ENCODE measurements around the gene TARS2.

Gene TARS2

DNA sequence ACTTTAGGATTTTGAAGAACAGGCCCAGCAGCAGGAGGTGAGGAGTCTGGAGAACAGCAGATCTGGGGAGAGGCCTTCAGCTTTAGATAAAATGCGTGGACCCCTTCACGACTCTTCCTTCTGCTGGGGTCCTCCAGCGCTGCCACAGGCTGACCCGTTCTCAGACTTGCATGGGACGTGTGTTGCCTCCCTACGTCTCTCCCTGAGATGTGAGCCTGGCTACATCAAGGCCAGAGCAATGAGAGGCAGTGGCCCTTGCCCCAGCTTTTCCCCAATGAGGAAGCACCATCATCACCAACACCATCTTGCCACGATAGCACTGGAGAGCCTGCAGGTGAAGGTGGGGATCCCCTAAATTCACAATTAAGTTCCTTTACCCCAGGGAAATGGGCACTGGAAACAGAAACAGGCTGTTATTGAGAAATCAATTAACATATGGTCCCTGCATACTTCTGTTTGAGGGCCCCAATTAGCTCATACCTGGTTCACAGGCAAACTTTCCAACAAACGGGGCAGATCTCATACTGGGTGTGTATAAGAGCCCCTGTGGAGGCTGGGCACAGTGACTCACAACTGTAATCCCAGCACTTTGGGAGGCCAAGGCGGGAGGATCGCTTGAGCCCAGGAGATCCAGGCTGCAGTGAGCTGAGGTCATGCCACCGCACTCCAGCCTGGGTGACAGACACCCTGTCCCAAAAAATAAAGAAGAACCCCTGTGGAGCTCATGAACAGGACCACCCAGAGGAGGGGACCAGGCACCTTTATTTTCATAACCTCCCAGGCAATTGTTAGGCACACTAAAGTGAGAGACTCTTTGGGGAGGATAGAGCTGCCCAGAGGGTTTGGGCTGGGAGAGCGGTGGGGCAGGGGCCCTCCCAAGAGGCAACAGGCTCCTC lies 49.9 kb downstream of the TARS2 start:
- DNase-seq (ENCODE audit: low read depth), result peak; percentile 29

DNA sequence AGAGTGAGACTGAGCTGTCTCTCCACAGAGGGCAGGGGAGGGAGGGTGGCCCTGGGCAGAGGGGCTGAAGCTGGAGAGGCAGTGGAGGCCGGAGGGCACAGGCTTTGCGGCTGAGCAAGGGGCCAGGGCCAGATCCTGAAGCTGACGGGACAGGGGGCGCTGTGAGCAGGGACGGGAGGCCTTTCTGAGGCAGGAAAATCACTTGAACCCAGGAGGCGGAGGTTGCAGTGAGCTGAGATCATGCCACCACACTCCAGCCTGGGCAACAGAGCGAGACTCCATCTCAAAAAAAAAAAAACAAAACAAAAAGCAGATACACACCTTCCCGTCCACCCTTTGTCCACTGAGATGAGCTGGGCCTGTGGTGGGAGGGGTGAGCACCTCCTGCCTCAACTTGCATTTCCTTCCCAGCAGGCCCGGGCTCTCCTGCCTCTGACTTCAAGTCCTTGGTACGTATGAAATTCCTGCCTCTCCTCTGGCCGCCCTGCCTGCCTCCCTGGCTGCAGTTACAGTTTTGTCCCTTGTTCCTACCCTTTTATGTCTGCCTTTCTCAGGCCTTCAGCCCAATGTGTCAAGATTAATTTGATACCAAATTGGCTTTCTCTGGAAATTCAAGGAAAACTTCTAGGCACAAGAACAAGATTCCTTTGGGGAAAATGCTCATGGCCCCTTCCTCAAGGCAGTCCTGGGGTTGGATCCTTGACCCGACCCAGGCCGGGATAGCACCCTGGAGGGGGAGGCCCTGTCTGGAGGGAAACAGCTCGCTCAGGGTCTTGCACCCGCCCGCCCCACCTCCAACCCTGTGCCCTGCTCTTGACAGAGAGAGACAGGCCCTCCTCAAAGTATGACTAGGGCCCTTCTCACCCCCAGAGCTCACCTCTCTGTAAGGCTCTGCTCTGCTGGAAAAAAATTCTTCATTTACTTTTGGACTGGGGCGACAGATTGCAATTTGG lies 50.8 kb downstream of the TARS2 start:
- peak; percentile 91 for DNase-seq (ENCODE audit: low read depth)

DNA sequence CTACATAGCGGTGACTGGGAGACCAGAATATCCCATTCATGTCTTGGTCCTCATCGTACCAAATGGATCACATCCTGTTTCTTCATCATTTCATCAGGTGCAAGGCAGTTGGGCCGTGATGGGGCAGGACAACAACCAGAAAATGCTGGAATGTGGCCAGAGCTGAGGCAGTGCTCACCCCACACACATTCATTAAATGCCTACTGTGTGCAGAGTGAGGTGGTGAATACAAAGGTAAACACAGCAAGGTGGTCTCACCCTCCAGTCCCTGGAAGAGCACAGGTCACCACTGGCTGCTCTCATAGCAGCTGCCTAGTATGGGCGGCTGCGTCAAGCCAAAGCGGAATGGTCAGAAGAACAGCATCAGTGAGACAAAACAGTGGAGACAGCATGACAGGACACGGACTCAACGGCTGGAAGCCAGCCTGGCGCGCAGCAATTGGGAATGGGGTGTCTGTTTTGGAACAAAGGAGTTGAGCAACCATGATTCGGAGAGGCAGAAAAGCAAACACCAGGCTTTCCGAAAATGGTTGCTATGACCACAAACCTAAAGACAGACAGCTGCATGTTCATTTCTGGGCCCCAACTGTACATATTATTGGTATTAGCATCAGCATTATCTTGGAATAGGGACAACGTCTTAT lies 56.4 kb downstream of the TARS2 start:
- DNase-seq (ENCODE audit: low read depth), result no peak

DNA sequence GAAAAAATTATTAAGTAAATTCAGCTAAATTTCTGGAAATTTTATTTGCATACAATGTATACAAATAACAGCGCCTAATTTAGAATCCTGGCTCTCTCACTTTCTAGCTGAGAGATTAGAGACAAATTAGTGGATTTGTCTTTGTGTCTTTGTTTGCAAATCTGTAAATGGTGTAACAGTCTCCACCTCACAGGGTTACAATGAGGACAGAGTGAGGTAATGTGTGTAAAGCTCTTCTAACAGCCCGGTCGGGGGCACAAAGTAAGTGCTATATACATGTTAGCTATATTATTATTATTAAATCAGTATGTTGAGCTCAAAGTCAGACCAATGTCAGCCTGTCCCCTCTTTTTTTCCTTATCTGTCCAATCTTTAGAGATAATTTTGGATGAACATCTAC lies 57.0 kb downstream of the TARS2 start:
- DNase-seq (ENCODE audit: low read depth), result no peak

DNA sequence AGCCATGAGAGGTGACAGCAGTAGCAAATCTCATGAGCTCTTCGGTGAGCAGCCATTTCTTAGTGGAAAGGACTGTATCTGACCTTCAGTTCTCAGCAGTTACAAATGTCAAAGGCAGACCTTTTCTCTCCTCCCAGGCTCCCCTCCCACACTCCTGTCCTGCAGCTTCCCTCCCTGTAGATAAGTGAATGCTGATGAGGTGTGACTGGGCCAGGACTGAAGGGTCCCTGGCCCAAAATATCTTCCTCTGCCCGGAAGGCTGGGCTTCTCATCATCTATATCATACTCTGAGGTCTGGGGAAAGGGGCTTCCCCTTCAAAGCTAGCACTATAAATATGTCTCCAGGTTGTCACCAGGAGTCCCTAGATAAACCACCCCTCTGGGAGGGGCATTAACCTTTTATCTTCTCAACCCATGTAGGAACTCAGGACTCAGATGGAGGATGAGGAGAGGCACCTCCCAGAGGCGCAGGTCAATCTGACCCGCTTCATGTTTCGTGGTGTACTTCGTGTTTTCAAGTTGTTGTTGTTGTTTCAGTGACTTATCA lies 58.3 kb downstream of the TARS2 start:
- DNase-seq (ENCODE audit: low read depth), result no peak

DNA sequence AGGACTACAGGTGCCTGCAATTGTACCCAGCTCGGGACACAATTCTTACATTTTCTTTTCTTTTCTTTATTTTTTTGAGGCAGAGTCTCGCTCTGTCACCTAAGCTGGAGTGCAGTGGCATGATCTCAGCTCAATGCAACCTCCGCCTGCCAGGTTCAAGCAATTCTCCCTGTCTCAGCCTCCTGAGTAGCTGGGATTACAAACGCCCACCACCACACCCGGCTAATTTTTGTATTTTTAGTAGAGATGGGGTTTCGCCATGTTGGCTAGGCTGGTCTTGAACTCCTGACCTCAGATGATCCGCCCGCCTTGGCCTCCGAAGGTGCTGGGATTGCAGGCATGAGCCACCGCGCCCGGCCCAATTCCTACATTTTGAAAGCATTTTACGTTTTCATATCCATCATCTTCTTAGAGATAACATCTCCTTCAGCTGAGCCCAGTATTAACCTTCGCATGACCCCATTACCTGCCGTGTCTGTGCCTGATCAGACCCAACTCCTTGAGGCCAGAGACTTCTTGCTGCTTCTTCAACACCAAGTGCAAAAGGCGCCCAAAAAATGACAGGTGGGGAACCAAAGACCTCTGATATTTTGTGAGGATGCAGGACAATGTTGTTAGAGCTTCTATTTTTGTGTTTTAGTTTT lies 59.2 kb downstream of the TARS2 start:
- DNase-seq (ENCODE audit: low read depth), result no peak

DNA sequence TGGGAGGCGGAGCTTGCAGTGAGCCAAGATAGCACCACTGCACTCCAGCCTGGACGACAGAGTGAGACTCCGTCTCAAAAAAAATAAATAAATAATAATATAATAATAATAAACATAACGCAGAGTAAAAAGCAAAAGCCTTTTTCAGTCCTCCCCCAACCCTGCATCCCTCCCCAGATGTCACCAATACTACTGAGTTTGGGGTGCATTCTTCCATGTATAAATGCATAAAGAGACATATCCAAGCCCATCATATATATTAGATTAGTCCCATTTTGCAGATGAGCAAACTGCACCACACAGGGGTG lies 61.1 kb downstream of the TARS2 start:
- DNase-seq (ENCODE audit: low read depth), result no peak

DNA sequence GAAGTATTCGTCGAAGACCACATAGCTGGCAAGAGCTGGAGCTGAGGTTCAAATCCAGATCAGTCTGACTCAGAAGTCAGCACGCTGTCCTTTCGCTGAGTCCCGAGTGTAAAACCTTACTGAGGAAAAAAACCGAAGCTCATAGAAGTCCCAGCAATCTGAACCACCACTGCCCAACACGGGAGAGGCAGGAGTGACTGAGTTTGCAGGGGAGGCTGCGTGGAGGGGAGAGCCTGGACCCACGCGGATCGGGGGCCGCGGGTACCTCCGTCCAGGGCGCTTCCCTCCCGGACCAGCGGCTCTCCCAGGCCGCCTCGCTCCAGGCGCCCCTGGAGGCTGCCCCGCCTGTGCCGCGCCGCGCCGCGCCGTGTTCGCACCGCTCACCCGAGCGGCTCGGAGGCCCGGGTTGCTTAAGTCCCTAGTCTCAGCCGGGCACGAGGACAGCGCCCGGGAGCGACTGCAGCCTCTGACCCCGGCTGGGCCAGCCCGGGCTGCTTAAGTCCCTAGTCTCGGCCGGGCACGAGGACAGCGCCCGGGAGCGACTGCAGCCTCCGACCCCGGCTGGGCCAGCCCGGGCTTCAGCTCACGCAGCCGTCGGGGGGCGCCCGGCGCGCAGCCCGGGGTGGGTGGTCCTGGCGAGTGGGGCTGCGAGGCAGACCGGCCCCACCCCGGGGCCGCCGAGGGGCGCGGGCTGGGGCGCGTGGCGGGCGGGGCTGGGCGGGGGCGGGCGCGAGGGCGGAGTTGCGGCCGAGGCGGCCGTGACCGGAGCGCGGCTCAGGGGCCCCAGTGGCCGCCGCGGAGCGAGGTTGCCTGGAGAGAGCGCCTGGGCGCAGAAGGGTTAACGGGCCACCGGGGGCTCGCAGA lies 61.6 kb downstream of the TARS2 start, which contains the start of gene ADAMTSL4:
Gene ADAMTSL4, plus strand, starts transcription at position 777 of the 864 bp plus-strand sequence. CDS start 2,881 bp downstream, outside the sequence.
- peak; percentile 82 for DNase-seq (ENCODE audit: low read depth)

DNA sequence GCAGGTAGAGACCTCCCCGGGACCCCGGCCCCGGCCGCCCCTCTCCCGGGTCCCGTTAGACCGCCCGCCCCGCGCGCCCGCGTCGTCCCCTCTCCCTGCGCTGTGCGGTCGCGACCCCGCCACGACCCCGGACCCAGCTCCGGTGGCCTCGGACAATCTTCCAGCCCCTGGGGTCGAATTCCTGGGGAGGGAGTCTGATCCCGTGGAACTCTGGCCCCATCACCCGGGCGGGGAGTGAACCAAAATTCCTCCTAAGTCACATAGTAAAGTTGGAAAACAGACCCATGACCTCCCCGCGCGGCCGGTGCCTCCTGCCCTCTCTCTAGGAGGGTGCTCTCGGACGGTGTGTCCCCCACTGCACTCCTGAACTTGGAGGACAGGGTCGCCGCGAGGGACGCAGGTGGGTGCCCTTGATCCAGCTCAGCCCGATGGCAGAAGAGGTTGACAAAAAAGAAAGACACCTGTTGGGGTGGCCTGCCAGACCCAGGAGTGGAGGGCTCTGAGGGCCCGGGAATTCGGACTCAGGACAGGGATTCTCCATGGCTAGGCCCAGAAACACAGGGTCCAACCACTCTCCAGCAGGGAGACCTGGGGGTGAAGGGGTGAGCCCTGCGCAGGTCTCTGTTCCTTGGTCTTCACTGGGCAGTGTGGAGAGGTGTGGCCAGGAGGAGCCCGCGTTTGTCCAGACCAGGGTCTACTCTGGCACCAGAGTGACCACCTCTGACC lies 62.4 kb downstream of the TARS2 start:
- DNase-seq (ENCODE audit: low read depth), result peak; percentile 48

DNA sequence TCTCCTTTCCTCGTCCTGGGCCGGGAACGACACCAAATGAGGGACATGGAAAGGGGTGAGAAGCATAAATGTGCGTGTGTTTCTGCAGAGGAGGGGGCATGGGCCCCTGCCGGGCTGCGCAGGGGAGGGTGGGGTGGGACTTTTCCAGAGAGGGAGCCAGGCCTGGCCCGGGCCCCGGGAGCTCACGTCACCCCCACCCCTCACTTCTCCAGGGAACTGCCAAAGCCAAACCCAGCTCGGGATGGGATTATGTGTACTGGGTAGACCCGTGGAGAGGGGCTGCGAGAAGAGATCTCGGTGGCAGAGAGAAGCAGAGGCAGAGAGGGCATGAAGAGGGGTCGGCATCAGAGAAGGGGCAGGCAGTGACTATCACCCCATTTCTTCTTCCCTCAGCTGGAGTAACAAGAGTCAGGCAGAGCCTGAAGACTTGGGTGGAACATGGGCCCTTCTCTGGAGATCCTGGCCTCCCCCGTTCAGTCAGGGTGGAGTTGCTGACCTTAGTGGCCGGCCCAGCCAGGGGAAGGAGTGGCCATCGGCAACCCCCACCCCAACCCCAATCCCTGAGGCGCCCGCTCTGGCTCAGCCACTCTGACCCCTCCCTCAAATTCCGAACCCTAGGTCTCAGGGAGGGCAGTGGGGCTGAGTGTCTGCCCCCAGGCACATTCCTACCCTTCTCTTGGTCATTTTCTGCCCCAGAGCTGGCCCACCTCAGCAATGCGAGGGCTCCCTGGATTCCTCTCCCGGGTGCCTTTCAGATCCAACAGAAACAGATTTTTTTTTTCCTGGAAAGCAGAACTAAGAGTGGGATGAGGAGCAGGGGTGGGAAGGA lies 63.2 kb downstream of the TARS2 start:
- DNase-seq (ENCODE audit: low read depth), result peak; percentile 75

DNA sequence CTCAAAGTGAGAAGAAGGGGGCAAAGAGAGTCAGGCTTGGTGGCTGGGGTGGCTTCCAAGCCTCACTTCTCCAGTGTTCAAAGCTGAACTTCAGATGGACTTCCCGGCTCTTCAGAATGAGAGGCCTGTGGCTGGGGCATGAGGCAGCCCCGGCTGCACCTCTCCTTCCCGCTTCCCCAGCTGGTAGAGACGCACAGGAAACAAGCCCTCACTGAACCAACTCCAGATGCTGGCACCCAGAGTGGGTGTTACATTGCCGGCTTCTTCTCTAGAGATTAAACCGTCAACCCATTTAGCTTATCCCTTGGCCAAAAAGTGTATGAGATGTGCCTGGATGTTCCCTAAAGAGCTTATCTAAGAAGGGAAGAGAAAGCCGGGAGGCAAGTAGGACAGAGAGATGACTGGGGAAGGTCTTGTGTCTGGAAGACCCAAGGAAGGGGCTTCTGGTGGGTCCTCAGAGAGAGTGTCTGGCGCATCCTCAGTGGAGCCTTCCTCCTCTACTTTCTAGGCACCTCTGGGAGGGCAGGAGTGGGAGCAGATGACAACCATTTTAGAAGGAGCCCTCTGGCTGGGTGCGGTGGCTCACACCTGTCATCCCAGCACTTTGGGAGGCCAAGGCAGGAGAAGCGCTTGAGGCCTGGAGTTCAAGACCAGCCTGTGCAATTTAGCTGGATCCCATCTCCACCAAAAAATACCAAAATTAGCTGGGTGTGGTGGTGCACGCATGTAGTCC lies 64.0 kb downstream of the TARS2 start:
- DNase-seq (ENCODE audit: low read depth), result peak; percentile 59

DNA sequence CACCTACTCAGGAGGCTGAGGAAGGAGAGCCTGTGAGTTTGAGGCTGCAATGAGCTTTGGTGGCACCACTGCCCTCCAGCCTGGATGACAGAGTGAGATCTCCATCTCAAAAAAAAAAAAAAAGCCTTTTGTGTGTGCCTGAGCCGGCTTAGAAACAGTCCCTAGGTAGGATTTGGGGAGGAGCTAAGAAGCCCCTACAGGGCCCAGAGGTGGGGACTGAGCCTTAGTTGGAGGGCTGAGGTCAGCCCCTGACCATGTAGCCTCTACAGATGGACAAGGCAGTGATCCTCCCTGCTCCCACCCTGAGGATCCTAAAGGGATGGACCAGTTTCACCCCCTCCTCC lies 64.5 kb downstream of the TARS2 start:
- no peak for DNase-seq (ENCODE audit: low read depth)

DNA sequence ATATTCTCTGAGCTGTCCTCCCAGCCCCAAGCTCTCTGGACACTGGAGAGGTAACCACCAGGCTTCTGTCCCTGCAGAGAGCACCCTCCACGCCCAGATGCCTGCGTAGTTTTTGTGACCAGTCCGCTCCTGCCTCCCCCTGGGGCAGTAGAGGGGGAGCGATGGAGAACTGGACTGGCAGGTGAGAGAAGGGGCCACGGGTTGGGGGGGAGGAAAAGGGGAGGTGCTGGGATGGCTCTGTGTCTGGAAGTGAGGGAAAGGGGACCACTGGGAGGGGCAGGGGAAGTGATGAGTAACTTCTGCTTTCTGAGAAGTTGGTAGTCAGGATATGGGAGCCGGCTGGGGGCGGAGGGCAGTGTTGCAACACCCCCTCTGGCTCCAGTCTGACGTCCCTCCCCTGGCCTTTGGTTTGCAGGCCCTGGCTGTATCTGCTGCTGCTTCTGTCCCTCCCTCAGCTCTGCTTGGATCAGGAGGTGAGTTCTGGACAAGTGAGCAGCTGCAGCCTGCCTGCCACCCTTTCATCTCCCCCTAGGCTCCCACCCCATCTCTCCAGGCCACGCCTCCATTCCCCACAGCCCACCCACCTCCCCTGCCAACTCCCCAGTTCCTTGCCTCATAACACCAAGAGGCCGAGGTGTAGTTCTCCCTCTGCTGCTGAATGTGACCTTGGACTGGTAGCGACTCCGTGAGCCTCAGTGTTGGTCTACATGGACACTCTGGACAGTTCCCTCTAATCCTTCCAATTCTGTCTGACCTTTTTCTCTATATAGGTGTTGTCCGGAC lies 65.1 kb downstream of the TARS2 start:
- DNase-seq (ENCODE audit: low read depth), result peak; percentile 93

DNA sequence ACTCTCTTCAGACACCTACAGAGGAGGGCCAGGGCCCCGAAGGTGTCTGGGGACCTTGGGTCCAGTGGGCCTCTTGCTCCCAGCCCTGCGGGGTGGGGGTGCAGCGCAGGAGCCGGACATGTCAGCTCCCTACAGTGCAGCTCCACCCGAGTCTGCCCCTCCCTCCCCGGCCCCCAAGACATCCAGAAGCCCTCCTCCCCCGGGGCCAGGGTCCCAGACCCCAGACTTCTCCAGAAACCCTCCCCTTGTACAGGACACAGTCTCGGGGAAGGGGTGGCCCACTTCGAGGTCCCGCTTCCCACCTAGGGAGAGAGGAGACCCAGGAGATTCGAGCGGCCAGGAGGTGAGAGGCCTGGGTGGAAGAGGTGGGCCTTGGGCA lies 65.7 kb downstream of the TARS2 start:
- no peak for DNase-seq (ENCODE audit: low read depth)

DNA sequence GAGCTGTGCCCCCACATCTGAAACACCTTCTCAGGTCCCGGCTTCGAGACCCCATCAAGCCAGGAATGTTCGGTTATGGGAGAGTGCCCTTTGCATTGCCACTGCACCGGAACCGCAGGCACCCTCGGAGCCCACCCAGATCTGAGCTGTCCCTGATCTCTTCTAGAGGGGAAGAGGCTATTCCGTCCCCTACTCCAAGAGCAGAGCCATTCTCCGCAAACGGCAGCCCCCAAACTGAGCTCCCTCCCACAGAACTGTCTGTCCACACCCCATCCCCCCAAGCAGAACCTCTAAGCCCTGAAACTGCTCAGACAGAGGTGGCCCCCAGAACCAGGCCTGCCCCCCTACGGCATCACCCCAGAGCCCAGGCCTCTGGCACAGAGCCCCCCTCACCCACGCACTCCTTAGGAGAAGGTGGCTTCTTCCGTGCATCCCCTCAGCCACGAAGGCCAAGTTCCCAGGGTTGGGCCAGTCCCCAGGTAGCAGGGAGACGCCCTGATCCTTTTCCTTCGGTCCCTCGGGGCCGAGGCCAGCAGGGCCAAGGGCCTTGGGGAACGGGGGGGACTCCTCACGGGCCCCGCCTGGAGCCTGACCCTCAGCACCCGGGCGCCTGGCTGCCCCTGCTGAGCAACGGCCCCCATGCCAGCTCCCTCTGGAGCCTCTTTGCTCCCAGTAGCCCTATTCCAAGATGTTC lies 66.3 kb downstream of the TARS2 start:
- DNase-seq (ENCODE audit: low read depth), result no peak

DNA sequence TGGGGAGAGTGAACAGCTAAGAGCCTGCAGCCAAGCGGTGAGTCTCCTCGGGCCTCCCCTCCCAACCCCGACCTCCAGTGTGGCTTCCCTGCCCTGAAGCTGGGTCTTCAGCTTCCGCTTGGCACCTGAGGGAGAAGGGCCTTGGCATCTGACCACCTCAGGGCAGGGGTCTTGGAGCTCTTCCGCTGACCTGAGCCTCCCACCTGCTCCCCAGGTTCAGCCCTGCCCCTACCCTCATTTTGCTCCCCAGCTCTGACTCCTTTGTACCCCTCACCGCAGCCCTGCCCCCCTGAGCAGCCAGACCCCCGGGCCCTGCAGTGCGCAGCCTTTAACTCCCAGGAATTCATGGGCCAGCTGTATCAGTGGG lies 66.8 kb downstream of the TARS2 start:
- DNase-seq (ENCODE audit: low read depth), result no peak

Measured in EH (cell line).